ENCODE data around the gene ZNF548. TPM values are rescaled to one million over a fixed set of nuclear protein-coding genes. Genes with fewer than 3 reads are reported as not detected.
A peak's percentile ranks its signal among the peaks of the same experiment; 100 is the strongest.
"Not testable (repeated sequence)": the region's sequence is repeated elsewhere in the genome, so short reads cannot be mapped to it uniquely, and the experiment has no call there.

Gene ZNF548
- total RNA-seq, 6 donors from 2014 or later, result 12.6 to 23.9 (median 17.0) TPM

DNA sequence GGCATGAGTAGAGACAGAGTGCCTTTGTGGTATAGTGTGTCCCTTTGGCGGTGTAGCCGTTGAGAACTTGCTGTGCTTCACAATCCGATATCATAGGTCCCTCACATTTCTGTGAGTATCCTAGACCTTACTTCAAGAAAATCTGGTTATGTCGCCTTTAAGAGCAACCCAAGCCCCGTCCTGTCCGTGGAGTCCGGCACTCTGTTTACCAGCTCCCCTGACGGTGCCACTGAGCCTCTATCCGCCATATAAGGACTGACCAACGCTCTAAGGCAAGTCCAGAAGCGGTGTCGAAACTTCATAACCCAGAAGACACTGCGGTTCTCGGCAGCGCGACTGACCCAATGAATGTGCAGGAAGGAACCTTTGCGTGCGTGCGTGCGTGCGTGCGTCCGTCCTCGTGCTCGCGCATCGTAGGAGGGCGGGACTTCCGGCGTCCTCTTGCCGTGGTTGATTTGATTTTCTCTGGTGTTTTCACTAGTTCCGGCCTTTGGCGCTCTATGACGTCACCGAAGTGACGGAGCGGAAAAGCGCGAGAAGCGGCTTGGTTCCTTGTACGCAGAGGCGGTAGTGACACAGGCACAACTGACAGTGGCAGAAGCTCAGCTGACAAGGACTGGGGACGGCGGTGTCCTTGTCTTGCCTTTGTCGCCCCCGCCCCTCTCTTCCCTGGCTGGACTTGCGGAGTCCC lies 26.5 kb upstream of the ZNF548 start, which contains the start of the genes TRAPPC2B and ZNF547:
TSS of gene TRAPPC2B (plus strand) at position 555 of the 691 bp plus-strand sequence. CDS start 1,283 bp downstream, outside the sequence.
TSS of gene ZNF547 (plus strand) at position 555 of the 691 bp plus-strand sequence. CDS start 5,005 bp downstream, outside the sequence.
- ATAC-seq (ENCODE audit: low FRiP score in 2 of 2), result peak; percentile 99
- Histone ChIP-seq H3K36me3 (peaks cover 0 to 12% (median 3%) of the 10 kb centered on the region in 4 donors), H3K4me1 (peaks cover 7 to 21% (median 16%) of the 10 kb centered on the region in 4 donors), H3K9me3 (peaks cover 0 to 26% (median 16%) of the 10 kb centered on the region in 4 donors), H3K4me3 (peak within 1 kb of the TSS; percentile 39 to 91 (median 74)), H3K27ac (peak within 1 kb of the TSS; percentile 89 to 98 (median 92)), H3K27me3 (no peaks in the 10 kb centered on the region)
- 1 to 2% methylated on average over 24 to 42 of the region's 47 CpGs for WGBS, 2 donors
- TF ChIP-seq POLR2A (IDR thresholded peaks at IDR 0.05), result peak in 2 of 4 donors; percentile 27 to 70
- TF ChIP-seq CTCF (IDR thresholded peaks at IDR 0.05), result peak in 1 of 6 experiments; percentile 23
- peak in 1 of 4 donors; percentile 83 for TF ChIP-seq EP300 (IDR thresholded peaks at IDR 0.05)
- TF ChIP-seq POLR2AphosphoS5 (IDR thresholded peaks at IDR 0.05), result peak; percentile 89 to 97
- peak; percentile 98 to 99 for DNase-seq

DNA sequence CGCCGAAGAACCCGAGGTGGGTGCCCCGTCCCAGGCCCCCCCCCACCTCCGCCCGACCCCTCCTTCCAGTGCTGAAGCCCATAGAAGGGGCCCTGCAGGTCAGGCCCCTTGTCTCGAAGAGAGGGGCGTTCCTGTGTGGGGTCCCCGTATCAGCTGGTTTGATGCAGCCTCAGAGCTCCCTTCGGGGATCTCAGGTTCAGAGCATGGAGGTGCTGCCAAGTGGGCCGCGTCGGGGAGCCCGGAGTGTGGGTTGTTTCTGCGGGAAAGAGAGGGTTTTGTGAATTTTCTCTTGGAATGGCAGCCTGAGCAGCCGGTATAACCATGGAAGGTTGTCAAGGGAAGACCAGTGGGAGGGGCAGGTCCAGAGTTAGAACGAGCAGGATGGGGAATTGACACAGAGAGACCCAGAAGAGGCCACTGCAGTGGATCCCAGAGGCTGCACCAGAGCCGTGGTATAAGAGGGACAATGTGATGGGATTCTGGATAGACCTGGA lies 25.9 kb upstream of the ZNF548 start:
- H3K9me3 ChIP-seq, result peaks cover 0 to 20% (median 11%) of the 10 kb centered on the region in 4 donors
- peak in 1 of 2 donors; percentile 57 for DNase-seq
- 1 to 3% methylated on average over 11 to 16 of the region's 18 CpGs for WGBS, 2 donors
- H3K27ac ChIP-seq, result peak overlapping the region; percentile 89 to 98 (median 92)
- peaks cover 0 to 6% (median 0%) of the 10 kb centered on the region in 4 donors for H3K36me3 ChIP-seq
- peak; percentile 35 to 38 for ATAC-seq (ENCODE audit: low FRiP score in 2 of 2)
- no peaks in the 10 kb centered on the region for H3K27me3 ChIP-seq
- peak overlapping the region; percentile 39 to 91 (median 74) for H3K4me3 ChIP-seq
- TF ChIP-seq POLR2A (IDR thresholded peaks at IDR 0.05) (no peak), CTCF (IDR thresholded peaks at IDR 0.05) (no peak), POLR2AphosphoS5 (IDR thresholded peaks at IDR 0.05) (no peak), EP300 (IDR thresholded peaks at IDR 0.05) (no peak)
- peaks cover 7 to 21% (median 16%) of the 10 kb centered on the region in 4 donors for H3K4me1 ChIP-seq

DNA sequence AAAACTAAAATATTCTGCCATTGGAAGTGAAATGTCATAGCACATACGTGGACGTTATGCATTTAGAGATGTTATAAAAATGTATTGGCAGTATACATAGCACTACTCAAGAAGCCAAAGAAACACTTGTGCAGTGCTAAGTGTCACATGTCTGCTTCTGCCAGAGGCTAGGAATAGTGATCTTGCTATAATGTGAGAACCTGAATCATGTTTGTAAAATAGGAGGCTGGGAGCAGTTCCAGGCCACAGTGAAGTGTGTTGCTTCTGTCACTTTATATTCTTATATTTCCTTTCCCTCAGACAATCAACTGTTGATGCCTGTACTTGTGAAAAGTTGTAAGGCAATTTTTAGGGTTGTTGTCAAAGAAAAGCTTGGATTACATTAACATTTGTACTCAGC lies 22.9 kb upstream of the ZNF548 start:
- 94 to 100% methylated on average over 2 of the region's 2 CpGs for WGBS, 2 donors
- Histone ChIP-seq H3K36me3 (peaks cover 0 to 6% (median under 1%) of the 10 kb centered on the region in 4 donors), H3K27me3 (no peaks in the 10 kb centered on the region), H3K9me3 (peaks cover 0 to 2% (median under 1%) of the 10 kb centered on the region in 4 donors), H3K27ac (no peak overlapping the region), H3K4me1 (peaks cover 7 to 17% (median 16%) of the 10 kb centered on the region in 4 donors), H3K4me3 (no peak overlapping the region)
- TF ChIP-seq POLR2A (IDR thresholded peaks at IDR 0.05), result no peak
- TF ChIP-seq POLR2AphosphoS5 (IDR thresholded peaks at IDR 0.05), result no peak
- no peak for TF ChIP-seq CTCF (IDR thresholded peaks at IDR 0.05)
- TF ChIP-seq EP300 (IDR thresholded peaks at IDR 0.05), result no peak
- ATAC-seq (ENCODE audit: low FRiP score in 2 of 2) (no peak), DNase-seq (no peak)

GRCh38 chr19:57374179-57374578 lies 15.5 kb upstream of the ZNF548 start:
- H3K9me3 ChIP-seq, result peaks cover 23 to 49% (median 34%) of the 10 kb centered on the region in 4 donors
- TF ChIP-seq EP300 (IDR thresholded peaks at IDR 0.05) (no peak), CTCF (IDR thresholded peaks at IDR 0.05) (no peak)

DNA sequence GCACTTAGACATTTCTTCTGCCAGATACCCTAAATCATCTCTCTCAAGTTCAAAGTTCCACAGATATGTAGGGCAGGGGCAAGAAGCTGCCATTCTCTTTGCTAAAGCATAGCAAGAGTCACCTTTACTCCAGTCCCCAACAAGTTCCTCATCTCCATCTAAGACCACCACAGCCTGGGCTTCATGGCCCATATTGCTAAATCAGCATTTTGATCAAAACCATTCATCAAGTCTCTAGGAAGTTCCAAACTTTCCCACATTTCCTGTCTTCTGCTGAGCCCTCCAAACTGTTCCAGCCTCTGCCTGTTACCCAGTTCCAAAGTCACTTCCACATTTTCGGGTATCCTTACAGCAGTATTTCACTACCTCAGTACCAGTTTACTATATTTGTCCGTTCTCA lies 15.0 kb upstream of the ZNF548 start:
- 95 to 100% methylated on average over 2 of the region's 2 CpGs for WGBS, 2 donors
- peaks cover 5 to 56% (median 43%) of the 10 kb centered on the region in 4 donors for H3K36me3 ChIP-seq
- H3K27me3 ChIP-seq; ATAC-seq (ENCODE audit: low FRiP score in 2 of 2); H3K4me1 ChIP-seq; DNase-seq; H3K4me3 ChIP-seq; H3K27ac ChIP-seq: not testable (repeated sequence)
- H3K9me3 ChIP-seq, result peaks cover 26 to 54% (median 35%) of the 10 kb centered on the region in 4 donors

More at GRCh38 chr19:57374179-57374578, 15.5 kb upstream of the ZNF548 start:
- Histone ChIP-seq H3K36me3 (peaks cover 5 to 56% (median 43%) of the 10 kb centered on the region in 4 donors), H3K27ac (no peak overlapping the region), H3K4me1 (no peaks in the 10 kb centered on the region), H3K4me3 (no peak overlapping the region), H3K27me3 (no peaks in the 10 kb centered on the region)
- 89 to 98% methylated on average over 4 to 5 of the region's 6 CpGs for WGBS, 2 donors
- DNase-seq (peak in 1 of 2 donors; percentile 7), ATAC-seq (ENCODE audit: low FRiP score in 2 of 2) (no peak)
